Measurements from ENCODE around the gene MAFG.

The MAFG gene

GRCh38 chr17:81898029-81898866, 29.3 kb downstream of the MAFG start:
- no peak for DNase-seq (ENCODE audit: low read depth)

- DNase-seq (ENCODE audit: low read depth) = no peak
Observed at GRCh38 chr17:81895400-81895799, 32.1 kb downstream of the MAFG start.

- DNase-seq (ENCODE audit: low read depth) = no peak
Observed at GRCh38 chr17:81891303-81891552, 36.3 kb downstream of the MAFG start.

- DNase-seq (ENCODE audit: low read depth) = no peak
Observed at GRCh38 chr17:81890447-81891302, 36.9 kb downstream of the MAFG start.

- DNase-seq (ENCODE audit: low read depth) = no peak
Observed at GRCh38 chr17:81889602-81890001, 37.9 kb downstream of the MAFG start.

- no peak for DNase-seq (ENCODE audit: low read depth)
Observed at GRCh38 chr17:81888988-81889595, 38.4 kb downstream of the MAFG start.

GRCh38 chr17:81888105-81888987, 39.2 kb downstream of the MAFG start:
- DNase-seq (ENCODE audit: low read depth) = no peak

GRCh38 chr17:81885869-81886548, 41.5 kb downstream of the MAFG start:
- no peak for DNase-seq (ENCODE audit: low read depth)

- DNase-seq (ENCODE audit: low read depth) = no peak
Observed at GRCh38 chr17:81885454-81885853, 42.1 kb downstream of the MAFG start.

GRCh38 chr17:81884968-81885367, 42.6 kb downstream of the MAFG start:
- DNase-seq (ENCODE audit: low read depth) = no peak

- no peak for DNase-seq (ENCODE audit: low read depth)
Observed at GRCh38 chr17:81884520-81884919, 43.0 kb downstream of the MAFG start.

GRCh38 chr17:81879121-81879520, 48.4 kb downstream of the MAFG start:
- DNase-seq (ENCODE audit: low read depth) = no peak

- DNase-seq (ENCODE audit: low read depth) = no peak
Observed at GRCh38 chr17:81878294-81878693, 49.2 kb downstream of the MAFG start.

GRCh38 chr17:81877569-81877968, 50.0 kb downstream of the MAFG start:
- DNase-seq (ENCODE audit: low read depth) = no peak

- peak; percentile 96 for DNase-seq (ENCODE audit: low read depth)
Observed at GRCh38 chr17:81871387-81872230, 55.9 kb downstream of the MAFG start.

GRCh38 chr17:81870981-81871386, 56.6 kb downstream of the MAFG start, which contains the start of gene ARHGDIA:
Gene ARHGDIA, minus strand, starts transcription at chr17:81871337. Its CDS starts 1,407 bp downstream, at chr17:81869930.
- no peak for DNase-seq (ENCODE audit: low read depth)

- DNase-seq (ENCODE audit: low read depth) = peak; percentile 16
Observed at GRCh38 chr17:81870131-81870980, 57.2 kb downstream of the MAFG start.

- DNase-seq (ENCODE audit: low read depth) = no peak
Observed at GRCh38 chr17:81869221-81870130, 58.1 kb downstream of the MAFG start.

Measured in stimulated activated CD4-positive, alpha-beta T cell treated with anti-CD3 and anti-CD28 coated beads, Interleukin-2, amount 100 ng/mL, for 4 hours (primary cell).